HepG2 (cell line): Measurements from ENCODE around the gene USP43. TPM values are rescaled to one million over a fixed set of nuclear protein-coding genes. Genes with fewer than 3 reads are reported as not detected.

Experiments
- ATAC-seq: fragments of 200-7000 bp; cut with Tn5 transposase; 3 replicates; pipeline ENCODE4 v1.9.1; 2020; ENCODE audit warnings: mild to moderate bottlenecking, moderate library complexity
- BruUV-seq: library from RNA; stranded (reverse); fragments of 400-500 nt; replicated peaks from 2 replicates; lab custom pipeline; 2021; lab: Mats Ljungman, UMichigan
- CTCF ChIA-PET: fragments of 300-600 bp; formaldehyde crosslinking; extraction: SDS; loops from one replicate; lab custom pipeline; 2021; ENCODE audit warnings: low total read pairs, inconsistent platforms, low intra/inter-chr PET ratio; lab: Yijun Ruan, JAX
- POLR2A ChIA-PET: fragments of 350-600 bp; sonication (Branson Sonifier 250); formaldehyde crosslinking; loops from one replicate; lab custom pipeline; 2020; ENCODE audit warnings: antibody characterized with exemption, inconsistent platforms; lab: Yijun Ruan, JAX
- DNase-seq: peaks from one replicate; pipeline ENCODE4 v3.0.0-alpha.2; 2015; ENCODE audit warnings: low spot score
- FAIRE-seq: peaks from 3 replicates; lab custom pipeline; 2011; peaks lifted over from hg19 to GRCh38; lab: Jason Lieb, UNC
- H2AFZ ChIP-seq: one replicate; pipeline ENCODE4 v1.6.1; 2011; ENCODE audit warnings: low read length, inconsistent platforms
- H3K27ac ChIP-seq: fragments of 300-600 bp; 3 replicates; pipeline ENCODE4 v1.8.0; 2011; ENCODE audit warnings: mixed run types, mild to moderate bottlenecking, mixed read lengths, low read length, inconsistent platforms; ENCODE audit not compliant: insufficient read depth; ENCODE audit errors: extremely low read length
- H3K27me3 ChIP-seq, 2 experiments: fragments of 200-600 bp in 1 of 2; 2 replicates in 1 of 2; 3 replicates in 1 of 2; pipeline versions ENCODE4 v1.6.0 to v1.8.0; 2011; ENCODE audit warnings: low read length in 2 of 2, mild to moderate bottlenecking in 2 of 2, moderate library complexity in 2 of 2, inconsistent platforms in 1 of 2; ENCODE audit not compliant: insufficient read depth in 2 of 2, control insufficient read depth in 1 of 2
- H3K36me3 ChIP-seq, 2 experiments: fragments of 200-600 bp in 1 of 2; replicated peaks in 1 of 2; 2 replicates in 1 of 2; 3 replicates in 1 of 2; pipeline versions ENCODE4 v1.5.1 to v1.8.0; 2011; ENCODE audit warnings: low read length in 2 of 2, inconsistent platforms in 1 of 2; ENCODE audit not compliant: insufficient read depth in 2 of 2, control insufficient read depth in 1 of 2
- H3K4me1 ChIP-seq: 2 replicates; pipeline ENCODE4 v1.5.1; 2012; ENCODE audit warnings: low read length, inconsistent platforms; ENCODE audit not compliant: insufficient read depth
- H3K4me2 ChIP-seq: 2 replicates; pipeline ENCODE4 v1.6.0; 2011; ENCODE audit warnings: low read depth, low read length, inconsistent platforms
- H3K4me3 ChIP-seq, 3 experiments: fragments of 200-600 bp in 1 of 3; sonication (generic), shearing (Covaris generic) in 1 of 3; replicated peaks in 1 of 3; 2 replicates each; pipeline ENCODE4 v1.5.1; 2011 to 2016; ENCODE audit warnings: low read length in 3 of 3, inconsistent platforms in 2 of 3, low read depth in 2 of 3, mild to moderate bottlenecking in 2 of 3, control low read depth in 1 of 3, mixed read lengths in 1 of 3; ENCODE audit not compliant: insufficient read depth in 1 of 3
- H3K79me2 ChIP-seq: one replicate; pipeline ENCODE4 v1.6.1; 2011; ENCODE audit warnings: low read length, inconsistent platforms; ENCODE audit not compliant: insufficient read depth
- H3K9ac ChIP-seq: 2 replicates; pipeline ENCODE4 v1.6.0; 2011; ENCODE audit warnings: mild to moderate bottlenecking, low read depth, low read length, inconsistent platforms; ENCODE audit not compliant: insufficient read depth
- H3K9me3 ChIP-seq: 2 replicates; pipeline ENCODE4 v1.5.1; 2012; ENCODE audit warnings: mild to moderate bottlenecking, low read length
- H4K20me1 ChIP-seq: 2 replicates; pipeline ENCODE4 v1.6.0; 2011; ENCODE audit warnings: inconsistent platforms, mild to moderate bottlenecking, low read length, moderate library complexity; ENCODE audit not compliant: insufficient read depth
- ARHGAP35 ChIP-seq: sonication (generic); formaldehyde crosslinking; IDR thresholded peaks from 2 replicates; pipeline ENCODE4 v1.9.0; 2022; ENCODE audit warnings: mild to moderate bottlenecking, inconsistent platforms, moderate library complexity, missing genetic modification reagents, borderline replicate concordance
- KDM2A ChIP-seq: sonication (generic); formaldehyde crosslinking; IDR thresholded peaks from 2 replicates; pipeline ENCODE4 v1.4.0; 2020; ENCODE audit warnings: low read depth, missing genetic modification reagents, borderline replicate concordance
- MBNL3 ChIP-seq: fragments of 250-450 bp; sonication (Bioruptor Pico); conservative IDR thresholded peaks from 2 replicates; pipeline ENCODE4 v1.8.0; 2022; ENCODE audit warnings: mild to moderate bottlenecking, inconsistent platforms
- MEF2D ChIP-seq: sonication (generic); formaldehyde crosslinking; IDR thresholded peaks from 2 replicates; pipeline ENCODE4 v1.5.1; 2020; ENCODE audit warnings: mild to moderate bottlenecking, missing genetic modification reagents
- MEIS2 ChIP-seq: sonication (generic); formaldehyde crosslinking; IDR thresholded peaks from 2 replicates; pipeline ENCODE4 v1.9.0; 2021; ENCODE audit warnings: mild to moderate bottlenecking, missing genetic modification reagents
- NFYB ChIP-seq: sonication (generic); formaldehyde crosslinking; IDR thresholded peaks from 2 replicates; pipeline ENCODE4 v1.4.0; 2020; ENCODE audit warnings: missing genetic modification reagents
- NR1H2 ChIP-seq: sonication (generic); formaldehyde crosslinking; IDR thresholded peaks from 2 replicates; pipeline ENCODE4 v1.8.1; 2022; ENCODE audit warnings: low read depth, missing genetic modification reagents, borderline replicate concordance
- ZBTB20 ChIP-seq: sonication (generic); formaldehyde crosslinking; IDR thresholded peaks from 2 replicates; pipeline ENCODE4 v1.8.1; 2023; ENCODE audit warnings: missing genetic modification reagents, low read depth, mild to moderate bottlenecking, borderline replicate concordance
- ZNF256 ChIP-seq: sonication (generic); formaldehyde crosslinking; conservative IDR thresholded peaks from 2 replicates; pipeline ENCODE4 v1.4.0; 2020; ENCODE audit warnings: missing genetic modification reagents
- ZNF282 ChIP-seq: fragments of 450-650 bp; IDR thresholded peaks from 2 replicates; pipeline ENCODE4 v1.6.1; 2018; ENCODE audit not compliant: partially characterized antibody
- ZNF614 ChIP-seq: IDR thresholded peaks from 2 replicates; pipeline ENCODE4 v1.6.1; 2018; ENCODE audit warnings: missing biosample characterization, missing genetic modification reagents, inconsistent platforms, borderline replicate concordance
- ZNF83 ChIP-seq: sonication (generic); formaldehyde crosslinking; IDR thresholded peaks from 2 replicates; pipeline ENCODE4 v1.4.0; 2020; ENCODE audit warnings: missing genetic modification reagents, mild to moderate bottlenecking, borderline replicate concordance
- WGBS: methylation state at CpG from one replicate; pipeline ENCODE4 v1.1.6; 2017; ENCODE audit warnings: low lambda C conversion rate; 5-methylcytosine and 5-hydroxymethylcytosine counted together
- in situ Hi-C: cut with HindIII; loops from 2 replicates; pipeline ENCODE4 v1.10.0; 2017; ENCODE audit warnings: low pct_unique_long_range_greater_than_20kb; ENCODE audit not compliant: extremely low pct_ligation_motif_present
- intact Hi-C: fragments of 100-400 bp; cut with micrococcal nuclease; formaldehyde crosslinking; loops from one replicate; pipeline ENCODE4 v1.10.0; 2022; ENCODE audit not compliant: unreplicated experiment
- polyA plus RNA-seq, 8 experiments: library from polyadenylated mRNA; depleted of rRNA in 3 of 8; stranded (reverse) in 7 of 8; unstranded in 1 of 8; fragments of >200 nt; fragmentation: Illumina TruSeq in 4 of 8; extraction: Trizol in 4 of 8; gene quantifications; 2 replicates each; pipeline versions ENCODE4 v1.2.1 to v1.2.3, GENCODE V29; 2011 to 2016; ENCODE audit warnings: low read depth in 4 of 8, missing spikeins in 1 of 8, mixed read lengths in 1 of 8; ENCODE audit not compliant: insufficient read depth in 1 of 8
- total RNA-seq, 5 experiments: library from RNA; depleted of rRNA; stranded (reverse); fragments of >200 nt; fragmentation: Illumina TruSeq; extraction: Trizol; gene quantifications; 2 replicates each; pipeline ENCODE4 v1.2.3, GENCODE V29; 2016; ENCODE audit warnings: low read depth in 1 of 5
- TF ChIP-seq, protein P1 (sequence below): sonication (generic); formaldehyde crosslinking; IDR thresholded peaks from 2 replicates; pipeline ENCODE4 v1.8.1; 2023; ENCODE audit warnings: mild to moderate bottlenecking, missing genetic modification reagents, borderline replicate concordance

The USP43 gene
- total and polyA plus RNA-seq, 2 of the 13 experiments (the other 11 are each of a cell fraction or from before 2014, with no cell fraction given), result 1.6 to 2.2 TPM

DNA sequence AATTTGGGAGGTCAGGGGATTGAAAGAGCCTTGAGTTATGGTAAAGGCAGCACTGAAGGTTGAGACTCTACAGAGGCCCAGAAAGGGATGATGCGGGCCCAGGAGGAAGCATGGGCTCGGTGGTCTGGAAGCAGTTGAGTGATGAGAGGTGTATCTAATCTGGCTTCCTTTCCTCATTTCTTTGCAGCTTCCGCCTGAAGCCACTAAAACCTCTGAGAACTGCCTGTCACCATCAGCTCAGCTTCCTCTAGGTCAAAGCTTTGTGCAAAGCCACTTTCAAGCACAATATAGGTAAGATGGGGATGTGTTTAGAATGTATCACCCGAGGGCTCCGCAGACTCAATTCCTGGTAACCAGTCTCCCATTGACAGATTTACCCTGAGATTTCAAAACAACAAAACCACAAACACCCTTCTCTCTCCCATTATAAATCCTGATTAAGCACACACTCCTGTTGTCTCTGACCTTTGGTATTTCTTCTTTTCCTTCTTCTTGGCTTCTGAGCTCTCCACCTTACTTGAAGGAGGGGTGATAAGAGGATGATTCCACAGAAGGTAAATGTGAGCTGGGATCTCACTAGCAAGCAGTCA is 21.2 kb downstream of the USP43 start:
- no peaks in the 10 kb centered on the region for H4K20me1 ChIP-seq
- no peaks in the 10 kb centered on the region for H3K79me2 ChIP-seq
- no peaks in the 10 kb centered on the region for H3K36me3 ChIP-seq
- no peak overlapping the region for H3K27ac ChIP-seq
- in situ Hi-C loops, result no loop called here
- no peak overlapping the region for H3K9ac ChIP-seq
- FAIRE-seq (no peak), DNase-seq (no peak), ATAC-seq (no peak)
- H2AFZ ChIP-seq, result no peak overlapping the region
- H3K27me3 ChIP-seq, result no peaks in the 10 kb centered on the region; a peak in 1 of 5 replicates
- BruUV-seq, result no TSS peak
- no peaks in the 10 kb centered on the region for H3K4me1 ChIP-seq
- H3K9me3 ChIP-seq, result no peaks in the 10 kb centered on the region
- 82% methylated on average over 5 of the region's 5 CpGs for WGBS
- intact Hi-C loops, result no loop called here
- CTCF ChIA-PET, result no interaction called here
- no peak overlapping the region for H3K4me3 ChIP-seq
- POLR2A ChIA-PET, result no interaction called here
- no peak overlapping the region for H3K4me2 ChIP-seq
- TF ChIP-seq MEIS2 (CRISPR knock-in tag) (no peak), ZNF282 (no peak), ZNF83 (CRISPR knock-in tag) (no peak), ZNF614 (CRISPR knock-in tag) (no peak), KDM2A (CRISPR knock-in tag) (no peak), ZNF256 (CRISPR knock-in tag) (no peak), NFYB (CRISPR knock-in tag) (no peak), MEF2D (CRISPR knock-in tag) (no peak), ARHGAP35 (CRISPR knock-in tag) (no peak), MBNL3 (CRISPR knock-in tag) (no peak), ZBTB20 (no peak), NR1H2 (CRISPR knock-in tag) (no peak)
- TF ChIP-seq, protein P1, sequence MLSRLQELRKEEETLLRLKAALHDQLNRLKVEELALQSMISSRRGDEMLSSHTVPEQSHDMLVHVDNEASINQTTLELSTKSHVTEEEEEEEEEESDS, result no peak
